OCI-LY1 (cell line): ENCODE data around the gene STX2.

Source experiments
- H2AFZ ChIP-seq: fragments of 200-600 bp; sonication (generic), shearing (Covaris generic); 2 replicates; pipeline ENCODE4 v1.6.0; 2014; ENCODE audit warnings: antibody characterized with exemption, mild to moderate bottlenecking, low read length
- H3F3A ChIP-seq: fragments of 200-600 bp; sonication (generic), shearing (Covaris generic); 2 replicates; pipeline ENCODE4 v1.6.0; 2014; ENCODE audit warnings: mild to moderate bottlenecking, antibody characterized with exemption, low read length, moderate library complexity; ENCODE audit not compliant: insufficient read depth
- H3K27ac ChIP-seq: fragments of 200-600 bp; sonication (generic); 2 replicates; pipeline ENCODE4 v1.5.1; 2014; ENCODE audit warnings: low read length, mixed run types, mild to moderate bottlenecking, low read depth; ENCODE audit not compliant: poor library complexity, severe bottlenecking
- H3K27me3 ChIP-seq: fragments of 200-600 bp; sonication (generic); 2 replicates; pipeline ENCODE4 v1.6.0; 2014; ENCODE audit warnings: antibody characterized with exemption, mild to moderate bottlenecking, low read length, moderate library complexity; ENCODE audit not compliant: insufficient read depth
- H3K36me3 ChIP-seq: fragments of 200-600 bp; sonication (generic); 2 replicates; pipeline ENCODE4 v1.6.1; 2014; ENCODE audit warnings: mild to moderate bottlenecking, antibody characterized with exemption, low read length, moderate library complexity, mixed read lengths; ENCODE audit not compliant: insufficient read depth
- H3K4me1 ChIP-seq: fragments of 200-600 bp; sonication (generic); 2 replicates; pipeline ENCODE4 v1.5.1; 2014; ENCODE audit warnings: mild to moderate bottlenecking, low read length, moderate library complexity; ENCODE audit not compliant: insufficient read depth, severe bottlenecking
- H3K4me2 ChIP-seq: fragments of 200-600 bp; sonication (generic), shearing (Covaris generic); 2 replicates; pipeline ENCODE4 v1.6.1; 2014; ENCODE audit warnings: low read length
- H3K4me3 ChIP-seq: fragments of 200-600 bp; sonication (generic); 2 replicates; pipeline ENCODE4 v1.5.1; 2014; ENCODE audit warnings: low read length, low read depth, mild to moderate bottlenecking, mixed read lengths; ENCODE audit not compliant: poor library complexity, severe bottlenecking
- H3K79me2 ChIP-seq: fragments of 200-600 bp; shearing (Covaris generic); 2 replicates; pipeline ENCODE4 v1.6.1; 2016; ENCODE audit warnings: mixed run types, low read length, mixed read lengths; ENCODE audit not compliant: insufficient read depth
- H3K9ac ChIP-seq: fragments of 200-600 bp; sonication (generic), shearing (Covaris generic); 2 replicates; pipeline ENCODE4 v1.6.1; 2014; ENCODE audit warnings: mild to moderate bottlenecking, low read length, mixed read lengths
- H3K9me2 ChIP-seq: fragments of 200-600 bp; sonication (generic), shearing (Covaris generic); 2 replicates; pipeline ENCODE4 v1.6.1; 2014; ENCODE audit warnings: low read depth, mild to moderate bottlenecking, low read length, mixed read lengths
- H3K9me3 ChIP-seq: fragments of 200-600 bp; shearing (Covaris generic); 2 replicates; pipeline ENCODE4 v1.6.1; 2014; ENCODE audit warnings: low read length, mixed read lengths
- H4K20me1 ChIP-seq: fragments of 200-600 bp; sonication (generic), shearing (Covaris generic); 2 replicates; pipeline ENCODE4 v1.6.0; 2016; ENCODE audit warnings: mild to moderate bottlenecking, low read length; ENCODE audit not compliant: insufficient read depth
- CTCF ChIP-seq: fragments of 200-600 bp; sonication (generic), shearing (Covaris generic); IDR thresholded peaks from 2 replicates; pipeline ENCODE4 v1.5.1; 2017; ENCODE audit warnings: mild to moderate bottlenecking, antibody characterized with exemption, low read length, moderate library complexity, mixed read lengths
- EZH2 ChIP-seq: fragments of 200-600 bp; sonication (generic), shearing (Covaris generic); IDR thresholded peaks from 2 replicates; pipeline ENCODE4 v1.8.0; 2017; ENCODE audit warnings: borderline replicate concordance, mixed run types, mild to moderate bottlenecking, antibody characterized with exemption, low read length, moderate library complexity, mixed read lengths

STX2 gene

GRCh38 chr12:130817804-130818203 lies 21.2 kb downstream of the STX2 start:
- H3K4me2 ChIP-seq: no peak overlapping the region
- no peak overlapping the region for H3K9ac ChIP-seq
- no peak overlapping the region for H3K4me3 ChIP-seq
- no peaks in the 10 kb centered on the region for H3K9me2 ChIP-seq
- no peak overlapping the region for H3K27ac ChIP-seq
- peaks cover 4% of the 10 kb centered on the region; the same call in 1 of the 2 replicates for H3F3A ChIP-seq
- H3K9me3 ChIP-seq: no peaks in the 10 kb centered on the region
- H2AFZ ChIP-seq: no peak overlapping the region
- no peaks in the 10 kb centered on the region for H3K27me3 ChIP-seq
- no peaks in the 10 kb centered on the region for H4K20me1 ChIP-seq
- H3K36me3 ChIP-seq: peaks cover 16% of the 10 kb centered on the region; the same call in 1 of the 2 replicates
- TF ChIP-seq EZH2 (no peak), CTCF (no peak)
- peaks cover 71% of the 10 kb centered on the region for H3K4me1 ChIP-seq
- no peaks in the 10 kb centered on the region for H3K79me2 ChIP-seq

- Histone ChIP-seq H3K27ac (peak overlapping the region; percentile 91), H3K79me2 (no peaks in the 10 kb centered on the region), H3K36me3 (peaks cover 9% of the 10 kb centered on the region; the same call in 1 of the 2 replicates), H3K4me2 (peak overlapping the region; percentile 35; the same call in 1 of the 2 replicates), H3K9me3 (no peaks in the 10 kb centered on the region), H3K4me1 (peaks cover 63% of the 10 kb centered on the region), H3K27me3 (no peaks in the 10 kb centered on the region), H2AFZ (no peak overlapping the region), H3K9ac (peak overlapping the region; percentile 32; the same call in 1 of the 2 replicates), H3K9me2 (no peaks in the 10 kb centered on the region), H3K4me3 (peak overlapping the region; percentile 19), H3F3A (peaks cover 4% of the 10 kb centered on the region; the same call in 1 of the 2 replicates), H4K20me1 (no peaks in the 10 kb centered on the region)
- TF ChIP-seq EZH2: no peak
- no peak for TF ChIP-seq CTCF
Measured at GRCh38 chr12:130816097-130816496, 23.0 kb downstream of the STX2 start.

- no peaks in the 10 kb centered on the region for H3K27me3 ChIP-seq
- peak overlapping the region; percentile 35; the same call in 1 of the 2 replicates for H3K4me2 ChIP-seq
- H4K20me1 ChIP-seq: no peaks in the 10 kb centered on the region
- H3K36me3 ChIP-seq: peaks cover 11% of the 10 kb centered on the region; the same call in 1 of the 2 replicates
- H3K9me3 ChIP-seq: no peaks in the 10 kb centered on the region
- peaks cover 63% of the 10 kb centered on the region for H3K4me1 ChIP-seq
- no peak overlapping the region for H2AFZ ChIP-seq
- peaks cover 4% of the 10 kb centered on the region; the same call in 1 of the 2 replicates for H3F3A ChIP-seq
- peak overlapping the region; percentile 19 for H3K4me3 ChIP-seq
- H3K9me2 ChIP-seq: no peaks in the 10 kb centered on the region
- H3K9ac ChIP-seq: peak overlapping the region; percentile 32; the same call in 1 of the 2 replicates
- H3K79me2 ChIP-seq: no peaks in the 10 kb centered on the region
- H3K27ac ChIP-seq: peak overlapping the region; percentile 91
- no peak for TF ChIP-seq EZH2
- no peak for TF ChIP-seq CTCF
Measured at GRCh38 chr12:130815028-130815741, 23.9 kb downstream of the STX2 start.
